ENCODE data around the gene IL4I1. TPM values are rescaled to one million over a fixed set of nuclear protein-coding genes. Genes with fewer than 3 reads are reported as not detected.

IL4I1 gene
- total and polyA plus RNA-seq, 2 of the 8 experiments (the other 6 are each of a cell fraction or from before 2014, with no cell fraction given) = 0.41 to 0.76 TPM

DNA sequence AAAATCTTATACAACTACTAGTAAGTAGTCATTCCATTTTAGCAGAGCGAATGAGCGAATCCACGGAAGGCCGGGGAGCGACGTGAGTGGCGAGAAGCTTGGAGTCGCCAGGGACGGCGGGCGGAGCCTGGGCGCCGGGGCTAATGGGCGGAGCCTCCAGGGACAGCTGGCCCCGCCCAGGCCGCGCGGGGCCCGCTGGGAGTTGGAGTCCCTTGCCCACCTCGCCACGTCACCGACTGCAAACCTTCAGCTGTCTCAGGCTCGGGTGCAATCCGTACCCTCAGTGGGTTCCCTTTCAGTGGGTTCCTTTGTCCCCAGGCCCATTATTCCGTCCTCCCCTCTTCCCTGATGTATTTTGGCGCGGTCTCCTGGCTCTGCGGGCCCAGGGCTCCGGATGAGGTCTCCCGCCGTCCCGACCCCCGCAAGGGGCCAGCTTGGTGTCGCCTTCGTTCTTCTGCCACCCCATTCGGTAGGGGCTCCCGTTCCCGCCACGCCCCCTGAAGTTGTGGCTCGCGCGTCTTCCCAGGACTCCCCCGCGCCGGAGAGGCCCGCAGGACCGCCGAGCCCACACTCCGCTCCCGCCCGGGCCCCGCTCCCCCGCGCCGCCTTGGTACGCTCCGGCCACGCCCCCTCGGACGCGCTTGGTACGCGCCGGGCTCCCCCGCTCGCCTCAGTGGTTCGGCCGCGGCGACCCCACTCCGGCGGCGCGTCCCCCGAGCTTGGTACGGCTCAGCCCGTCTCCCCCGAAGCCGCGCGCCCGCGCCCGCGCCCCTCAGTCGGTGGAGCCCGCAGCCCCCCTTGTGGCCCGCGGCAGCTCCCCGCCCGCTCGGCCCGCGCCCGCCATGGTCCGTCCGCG is 46.0 kb downstream of the IL4I1 start, which contains the start of gene PTOV1:
Gene PTOV1 (plus strand): TSS at position 673 of the 856 bp plus-strand sequence.
- peak within 1 kb of the TSS; percentile 88; the same call in 1 of the 2 replicates for H2BK15ac ChIP-seq (ENCODE audit: low read length)
- H3K4me1 ChIP-seq (replicated peaks in 1 of 4; ENCODE audit: control insufficient read depth in 3 of 4, insufficient read depth in 4 of 4, low read length in 3 of 4) = peaks cover 3 to 9% (median 6%) of the 10 kb centered on the region in 4 experiments
- peaks cover 10% of the 10 kb centered on the region; the same call in 1 of the 2 replicates for H3K23me2 ChIP-seq (ENCODE audit: low read depth, low read length)
- peak within 1 kb of the TSS; percentile 83 for H4K5ac ChIP-seq (ENCODE audit: insufficient read length, low read depth, low read length)
- H4K91ac ChIP-seq (replicated peaks; ENCODE audit: insufficient read length, low read length) = peak within 1 kb of the TSS; percentile 79
- H2BK20ac ChIP-seq (ENCODE audit: low read length) = no peak within 1 kb of the TSS
- H3K79me1 ChIP-seq (ENCODE audit: low read depth, low read length) = peaks cover 18% of the 10 kb centered on the region
- peak within 1 kb of the TSS; percentile 87; the same call in 1 of the 2 replicates for H4K8ac ChIP-seq (ENCODE audit: extremely low read depth, insufficient read depth, low read length)
- H3K9me3 ChIP-seq (ENCODE audit: insufficient read depth in 2 of 2, low read depth in 1 of 2, low read length in 1 of 2) = no peaks in the 10 kb centered on the region
- CTCF ChIA-PET (ENCODE audit: partially characterized antibody) = interaction anchor here (0.9 to 1.8 kb wide), 5 partner anchors 13 to 161 kb away, joined by 3 to 7 read pairs (median 3); partner anchors contain the start of gene ADM5
- H4K20me1 ChIP-seq (replicated peaks in 1 of 2; ENCODE audit: control insufficient read depth in 1 of 2, insufficient read depth in 2 of 2, low read length in 2 of 2) = peaks cover 27 to 34% of the 10 kb centered on the region in 2 experiments
- POLR2A ChIA-PET (ENCODE audit: partially characterized antibody) = interaction anchor here (0.7 to 12.4 kb wide), 31 partner anchors 8 to 174 kb away, joined by 3 to 247 read pairs (median 5); partner anchors contain the start of genes ADM5, AKT1S1, AP2A1 and ATF5
- peak within 1 kb of the TSS; percentile 70 to 98 (median 83) for H3K9ac ChIP-seq (replicated peaks in 1 of 4; ENCODE audit: extremely low read depth in 1 of 4, low read depth in 3 of 4, low read length in 3 of 4)
- no peak within 1 kb of the TSS for H2BK120ac ChIP-seq (replicated peaks; ENCODE audit: low read depth, low read length)
- H3K79me2 ChIP-seq (ENCODE audit: control insufficient read depth in 1 of 2, insufficient read depth in 2 of 2, low read length in 2 of 2) = peaks cover 17 to 28% of the 10 kb centered on the region in 2 experiments
- no peak within 1 kb of the TSS for H3K23ac ChIP-seq (ENCODE audit: insufficient read length)
- H2BK12ac ChIP-seq (ENCODE audit: low read depth, low read length) = peak within 1 kb of the TSS; percentile 60; the same call in 1 of the 2 replicates
- H3K14ac ChIP-seq (ENCODE audit: insufficient read length) = no peak within 1 kb of the TSS
- H2BK5ac ChIP-seq (ENCODE audit: low read depth, low read length) = 0 out of 2 replicates have a peak within 1 kb of the TSS, but pooled peaks have one; percentile 81
- H3K36me3 ChIP-seq (ENCODE audit: control insufficient read depth in 2 of 4, insufficient read depth in 4 of 4, low read length in 3 of 4) = peaks cover 0 to 21% (median 9%) of the 10 kb centered on the region in 4 experiments; a peak in 4 of 8 replicates
- H3K4ac ChIP-seq (replicated peaks; ENCODE audit: insufficient read length, low read depth, low read length) = no peak within 1 kb of the TSS
- peak; percentile 51 to 96 for DNase-seq (ENCODE audit: low read depth in 1 of 2, low spot score in 2 of 2)
- peak within 1 kb of the TSS; percentile 64 to 88 (median 80) for H3K4me3 ChIP-seq (ENCODE audit: extremely low read depth in 1 of 4, insufficient read depth in 2 of 4, low read depth in 3 of 4, low read length in 4 of 4)
- H3K4me2 ChIP-seq (ENCODE audit: insufficient read depth in 1 of 2, low read depth in 2 of 2, low read length in 2 of 2) = peak within 1 kb of the TSS; percentile 84 to 98
- H3K27me3 ChIP-seq (replicated peaks in 1 of 4; ENCODE audit: control insufficient read depth in 3 of 4, extremely low read depth in 1 of 4, insufficient read depth in 3 of 4, low read length in 3 of 4) = no peaks in the 10 kb centered on the region; a peak in 1 of 7 replicates
- peak within 1 kb of the TSS; percentile 24; the same call in 1 of the 2 replicates for H2AFZ ChIP-seq (ENCODE audit: low read length)
- H2AK5ac ChIP-seq (ENCODE audit: low read depth, low read length) = peak within 1 kb of the TSS; percentile 93; the same call in 1 of the 2 replicates
- peak within 1 kb of the TSS; percentile 83 for H3K18ac ChIP-seq (ENCODE audit: extremely low read depth, low read length)
- H3K56ac ChIP-seq (replicated peaks; ENCODE audit: insufficient read length, low read depth, low read length) = peak within 1 kb of the TSS; percentile 89
- 1% methylated on average over 33 of the region's 98 CpGs; no CpG with 5 or more reads in 1 of the 2 experiments for WGBS, 2 experiments (ENCODE audit: extremely low coverage in 1 of 2, insufficient coverage in 1 of 2, insufficient read length in 1 of 2, insufficient replicate concordance in 2 of 2, low coverage in 1 of 2, low lambda C conversion rate in 2 of 2, missing lambda C conversion rate in 1 of 2)
- no peak for FAIRE-seq
- H3K27ac ChIP-seq (ENCODE audit: low read depth, low read length) = peak within 1 kb of the TSS; percentile 87
- TF ChIP-seq KDM4A (IDR thresholded peaks at IDR 0.05; ENCODE audit: low read depth, low read length, severe bottlenecking) = peak; percentile 89
- TF ChIP-seq, protein P1, sequence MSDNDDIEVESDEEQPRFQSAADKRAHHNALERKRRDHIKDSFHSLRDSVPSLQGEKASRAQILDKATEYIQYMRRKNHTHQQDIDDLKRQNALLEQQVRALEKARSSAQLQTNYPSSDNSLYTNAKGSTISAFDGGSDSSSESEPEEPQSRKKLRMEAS (IDR thresholded peaks at IDR 0.05) = peak; percentile 27; the same call in 1 of the 2 replicates
- TF ChIP-seq USF2 (IDR thresholded peaks at IDR 0.05; ENCODE audit: low read length) = no peak
- 0 out of 2 replicates have a peak, but pooled peaks have one; percentile 39 for TF ChIP-seq GTF2F1 (IDR thresholded peaks at IDR 0.05; ENCODE audit: borderline replicate concordance, low read depth, low read length)
- peak; percentile 77 for TF ChIP-seq SP1 (IDR thresholded peaks at IDR 0.05; ENCODE audit: low read depth, low read length)
- TF ChIP-seq POLR2A (IDR thresholded peaks at IDR 0.05; ENCODE audit: control extremely low read depth in 1 of 2, low read depth in 2 of 2, low read length in 2 of 2) = peak; percentile 41 to 70
- no peak; the same call in 1 of the 2 replicates for TF ChIP-seq YY1 (IDR thresholded peaks at IDR 0.05; ENCODE audit: low read depth, low read length)
- TF ChIP-seq JUND (IDR thresholded peaks at IDR 0.05; ENCODE audit: low read length) = peak; percentile 91
- peak; percentile 36 for TF ChIP-seq SAP30 (IDR thresholded peaks at IDR 0.05; ENCODE audit: insufficient read depth, insufficient replicate concordance, low read length)

Measured in H1 (cell line).